ENCODE measurements around the gene FNDC8. TPM values are rescaled to one million over a fixed set of nuclear protein-coding genes. Genes with fewer than 3 reads are reported as not detected.

The FNDC8 gene
- total and polyA plus RNA-seq, 11 donors: not detected

GRCh38 chr17:35141681-35142466 lies 20.5 kb downstream of the FNDC8 start, which contains the start of gene NLE1:
NLE1 (minus strand) TSS chr17:35142303; CDS start chr17:35142275, 28 bp downstream.
- H3K4me3 ChIP-seq: peak within 1 kb of the TSS; percentile 40 to 88 (median 81)
- intact Hi-C loops (cut with DNase I): loop anchor here in 3 of 10 donors (1.0 to 10.0 kb wide), 3 partner anchors 100 to 393 kb away; partner anchors contain the start of genes SLFN12L (in 2 of the 3) and SLFN5 (in 2 of the 3)
- no peaks in the 10 kb centered on the region for H3K9me3 ChIP-seq
- DNase-seq (peak; percentile 81 to 91 (median 84)), ATAC-seq (peak; percentile 74 to 93 (median 90))
- TF ChIP-seq POLR2A (IDR thresholded peaks at IDR 0.05) (peak in 1 of 2 donors; percentile 34), CTCF (IDR thresholded peaks at IDR 0.05) (peak in 11 of 12 donors; percentile 89 to 98 (median 94))
- no peaks in the 10 kb centered on the region for H3K27me3 ChIP-seq
- H3K27ac ChIP-seq: peak within 1 kb of the TSS in 3 of 12 donors; percentile 3 to 47 (median 29)
- peaks cover 0 to 25% (median 15%) of the 10 kb centered on the region in 12 donors for H3K4me1 ChIP-seq
- WGBS, 4 donors: 0 to 1% (median 0%) methylated on average over 27 to 65 of the region's 65 CpGs
- H3K36me3 ChIP-seq: peaks cover 0 to 31% (median 26%) of the 10 kb centered on the region in 9 donors

- DNase-seq (no peak), ATAC-seq (no peak)
- no peaks in the 10 kb centered on the region for H3K27me3 ChIP-seq
- H3K36me3 ChIP-seq: peaks cover 0 to 26% (median 21%) of the 10 kb centered on the region in 9 donors
- H3K4me1 ChIP-seq: peaks cover 0 to 28% (median 16%) of the 10 kb centered on the region in 12 donors
- intact Hi-C loops (cut with DNase I): loop anchor here in 3 of 10 donors (1.0 to 10.0 kb wide), 3 partner anchors 100 to 392 kb away; partner anchors contain the start of genes SLFN12L (in 2 of the 3) and SLFN5 (in 2 of the 3)
- H3K27ac ChIP-seq: peak overlapping the region in 1 of 12 donors; percentile 47
- H3K9me3 ChIP-seq: no peaks in the 10 kb centered on the region
- WGBS, 4 donors: 63 to 70% (median 65%) methylated on average over 8 of the region's 8 CpGs
- H3K4me3 ChIP-seq: peak overlapping the region in 10 of 12 donors; percentile 40 to 88 (median 82)
- no peak for TF ChIP-seq POLR2A (IDR thresholded peaks at IDR 0.05)
- peak in 1 of 12 donors; percentile 3 for TF ChIP-seq CTCF (IDR thresholded peaks at IDR 0.05)
Measured at GRCh38 chr17:35142467-35142796, 21.0 kb downstream of the FNDC8 start.

GRCh38 chr17:35144840-35145239 lies 23.4 kb downstream of the FNDC8 start:
- DNase-seq (no peak), ATAC-seq (no peak)
- intact Hi-C loops (cut with DNase I): loop anchor here in 3 of 10 donors (5.0 to 10.0 kb wide), 2 partner anchors 97 to 390 kb away; partner anchors contain the start of genes SLFN12L (in 2 of the 3) and SLFN5 (in 2 of the 3)
- Histone ChIP-seq H3K9me3 (no peaks in the 10 kb centered on the region), H3K27me3 (no peaks in the 10 kb centered on the region), H3K4me3 (no peak overlapping the region), H3K36me3 (peaks cover 0 to 2% (median 0%) of the 10 kb centered on the region in 9 donors), H3K27ac (no peak overlapping the region), H3K4me1 (peaks cover 0 to 45% (median 16%) of the 10 kb centered on the region in 12 donors)
- 68 to 80% (median 75%) methylated on average over 4 of the region's 4 CpGs for WGBS, 4 donors
- no peak for TF ChIP-seq POLR2A (IDR thresholded peaks at IDR 0.05)
- TF ChIP-seq CTCF (IDR thresholded peaks at IDR 0.05): no peak

Measured in heart left ventricle (tissue), 16 donors.